GM12878 (cell line): ENCODE results near the gene USP47. TPM values are rescaled to one million over a fixed set of nuclear protein-coding genes. Genes with fewer than 3 reads are reported as not detected.

Experiments used
- ATAC-seq: fragments of 200-7000 bp; cut with Tn5 transposase; 3 replicates; pipeline ENCODE4 v1.9.1; 2020; ENCODE audit warnings: mild to moderate bottlenecking, moderate library complexity
- BruUV-seq: library from RNA; stranded (reverse); fragments of 400-500 nt; replicated peaks from 2 replicates; lab custom pipeline; 2021; lab: Mats Ljungman, UMichigan
- CTCF ChIA-PET: fragments of 300-600 bp; sonication (Branson Sonifier 250); formaldehyde crosslinking; extraction: SDS; loops from one replicate; lab custom pipeline; 2021; ENCODE audit warnings: inconsistent platforms; lab: Yijun Ruan, JAX
- POLR2A ChIA-PET: fragments of 350-600 bp; formaldehyde crosslinking; extraction: SDS; loops from one replicate; lab custom pipeline; 2021; ENCODE audit warnings: inconsistent platforms; lab: Charles Lee
- RAD21 ChIA-PET: fragments of 300-600 bp; sonication (Branson Sonifier 250); formaldehyde crosslinking; loops from one replicate; lab custom pipeline; 2023; ENCODE audit warnings: antibody characterized with exemption; ENCODE audit not compliant: unreplicated experiment; lab: Charles Lee
- SMC1A ChIA-PET: fragments of 300-600 bp; sonication (Branson Sonifier 250); formaldehyde crosslinking; loops from one replicate; lab custom pipeline; 2023; ENCODE audit not compliant: unreplicated experiment, uncharacterized antibody; lab: Charles Lee
- DNase-seq: peaks from one replicate; pipeline ENCODE4 v3.0.0-alpha.2; 2011; ENCODE audit warnings: low read depth, low spot score
- FAIRE-seq: peaks from 3 replicates; lab custom pipeline; 2011; peaks lifted over from hg19 to GRCh38; lab: Jason Lieb, UNC
- H2AFZ ChIP-seq: 2 replicates; pipeline ENCODE4 v1.6.0; 2011; ENCODE audit warnings: low read depth, low read length, control low read depth; ENCODE audit not compliant: control insufficient read depth
- H3K27ac ChIP-seq: 2 replicates; pipeline ENCODE4 v1.5.1; 2011; ENCODE audit warnings: control low read depth; ENCODE audit not compliant: control insufficient read depth, insufficient read depth
- H3K27me3 ChIP-seq, 2 experiments: replicated peaks in 1 of 2; 2 replicates each; pipeline versions ENCODE4 v1.6.0 to v1.6.1; 2011; ENCODE audit warnings: low read length in 1 of 2; ENCODE audit not compliant: control insufficient read depth in 2 of 2, insufficient read depth in 2 of 2
- H3K36me3 ChIP-seq, 2 experiments: 2 replicates each; pipeline ENCODE4 v1.5.1; 2011; ENCODE audit warnings: low read length in 1 of 2; ENCODE audit not compliant: control insufficient read depth in 2 of 2, insufficient read depth in 2 of 2
- H3K4me1 ChIP-seq: 2 replicates; pipeline ENCODE4 v1.6.1; 2011; ENCODE audit warnings: mild to moderate bottlenecking, low read length, moderate library complexity, mixed read lengths; ENCODE audit not compliant: control insufficient read depth, insufficient read depth
- H3K4me2 ChIP-seq: 2 replicates; pipeline ENCODE4 v1.6.0; 2011; ENCODE audit warnings: control low read depth; ENCODE audit not compliant: control insufficient read depth, insufficient read depth
- H3K4me3 ChIP-seq: fragments of 200-600 bp; sonication (generic); 2 replicates; pipeline ENCODE4 v1.5.1; 2016
- H3K79me2 ChIP-seq: 2 replicates; pipeline ENCODE4 v1.6.0; 2011; ENCODE audit warnings: low read length; ENCODE audit not compliant: control insufficient read depth, insufficient read depth
- H3K9ac ChIP-seq: 2 replicates; pipeline ENCODE4 v1.8.0; 2011; ENCODE audit warnings: low read length, control low read depth, mixed read lengths; ENCODE audit not compliant: control insufficient read depth, insufficient read depth
- H3K9me3 ChIP-seq: replicated peaks from 3 replicates; pipeline ENCODE4 v1.5.1; 2011; ENCODE audit warnings: mild to moderate bottlenecking, low read length; ENCODE audit not compliant: control insufficient read depth, insufficient read depth
- H4K20me1 ChIP-seq: 2 replicates; pipeline ENCODE4 v1.6.0; 2011; ENCODE audit not compliant: control insufficient read depth, insufficient read depth
- BCL11A ChIP-seq: IDR thresholded peaks from 2 replicates; pipeline ENCODE4 v1.6.1; 2011; ENCODE audit warnings: low read depth, low read length
- BCLAF1 ChIP-seq: fragments of 450-650 bp; IDR thresholded peaks from 2 replicates; pipeline ENCODE4 v1.6.1; 2017; ENCODE audit warnings: antibody characterized with exemption, mild to moderate bottlenecking, moderate library complexity
- BRCA1 ChIP-seq: IDR thresholded peaks from 2 replicates; pipeline ENCODE4 v1.6.1; 2011; ENCODE audit warnings: low read depth, low read length, improper control_type of control experiment
- CBX3 ChIP-seq: fragments of 200-600 bp; sonication (generic); IDR thresholded peaks from 2 replicates; pipeline ENCODE4 v1.6.1; 2016; ENCODE audit warnings: low read depth, borderline replicate concordance
- CEBPB ChIP-seq, 2 experiments: fragments of 150-350 bp in 1 of 2; IDR thresholded peaks; 2 replicates each; pipeline ENCODE4 v1.6.1; 2012 to 2014; ENCODE audit warnings: low read depth in 2 of 2, low read length in 2 of 2, borderline replicate concordance in 1 of 2, inconsistent platforms in 1 of 2
- FOXK2 ChIP-seq: fragments of 450-650 bp; IDR thresholded peaks from 2 replicates; pipeline ENCODE4 v1.6.1; 2017; ENCODE audit warnings: mild to moderate bottlenecking, moderate library complexity
- HDGF ChIP-seq: fragments of 450-650 bp; IDR thresholded peaks from 2 replicates; pipeline ENCODE4 v1.6.1; 2016; ENCODE audit warnings: antibody characterized with exemption
- MTA3 ChIP-seq: IDR thresholded peaks from 2 replicates; pipeline ENCODE4 v1.6.1; 2012; ENCODE audit warnings: low read length, inconsistent platforms, borderline replicate concordance
- NBN ChIP-seq: fragments of 450-650 bp; IDR thresholded peaks from 2 replicates; pipeline ENCODE4 v1.6.1; 2016
- NFIC ChIP-seq: IDR thresholded peaks from 2 replicates; pipeline ENCODE4 v1.6.1; 2012; ENCODE audit warnings: low read depth, mild to moderate bottlenecking, inconsistent platforms, low read length, moderate library complexity
- PAX5 ChIP-seq: IDR thresholded peaks from 2 replicates; pipeline ENCODE4 v1.6.1; 2011; ENCODE audit warnings: low read depth, low read length, borderline replicate concordance
- PKNOX1 ChIP-seq: fragments of 450-650 bp; IDR thresholded peaks from 2 replicates; pipeline ENCODE4 v1.6.1; 2016; ENCODE audit warnings: mild to moderate bottlenecking
- POU2F2 ChIP-seq: IDR thresholded peaks from 3 replicates; pipeline ENCODE4 v1.6.1; 2011; ENCODE audit warnings: low read depth, mild to moderate bottlenecking, low read length, borderline replicate concordance
- SIN3A ChIP-seq: IDR thresholded peaks from 2 replicates; pipeline ENCODE4 v1.6.1; 2012; ENCODE audit warnings: low read depth, low read length, improper control_type of control experiment
- SREBF1 ChIP-seq: IDR thresholded peaks from 2 replicates; pipeline ENCODE4 v1.6.1; 2012; ENCODE audit warnings: mild to moderate bottlenecking, low read length
- TCF3 ChIP-seq: IDR thresholded peaks from 2 replicates; pipeline ENCODE4 v1.6.1; 2012; ENCODE audit warnings: low read depth, mild to moderate bottlenecking, low read length, borderline replicate concordance; ENCODE audit not compliant: insufficient read depth
- YY1 ChIP-seq: IDR thresholded peaks from 2 replicates; pipeline ENCODE4 v1.6.1; 2011; ENCODE audit warnings: low read depth, mild to moderate bottlenecking, low read length
- ZBED1 ChIP-seq: IDR thresholded peaks from 2 replicates; pipeline ENCODE4 v1.6.1; 2016; ENCODE audit warnings: borderline replicate concordance
- ZNF687 ChIP-seq: fragments of 450-650 bp; IDR thresholded peaks from 2 replicates; pipeline ENCODE4 v1.6.1; 2017; ENCODE audit warnings: mild to moderate bottlenecking, moderate library complexity
- WGBS: methylation state at CpG from one replicate; pipeline ENCODE4 v1.1.6; 2016; ENCODE audit warnings: low lambda C conversion rate; ENCODE audit not compliant: insufficient replicate concordance, insufficient coverage; ENCODE audit errors: missing lambda C conversion rate; 5-methylcytosine and 5-hydroxymethylcytosine counted together
- in situ Hi-C: fragments of 300-500 bp; cut with MboI; formaldehyde crosslinking; loops from 9 replicates; pipeline ENCODE4 v1.14.3; 2018; ENCODE audit warnings: mixed read lengths
- intact Hi-C: fragments of 100-400 bp; cut with micrococcal nuclease; formaldehyde crosslinking; loops from one replicate; pipeline ENCODE4 v1.14.2; 2022; ENCODE audit not compliant: unreplicated experiment
- polyA plus RNA-seq, 11 experiments: library from polyadenylated mRNA; depleted of rRNA in 4 of 11; unstranded in 6 of 11; stranded (reverse) in 5 of 11; fragments of >200 nt; fragmentation: Nextera tagmentation in 4 of 11; fragmentation: Illumina TruSeq in 1 of 11; extraction: Ambion mirVana in 4 of 11; extraction: Trizol in 1 of 11; gene quantifications; 1 replicate in 1 of 11; 2 replicates in 10 of 11; pipeline versions ENCODE4 v1.2.1 to v1.2.3, GENCODE V29; 2011 to 2016; ENCODE audit warnings: inconsistent platforms in 2 of 11, missing spikeins in 2 of 11, low read depth in 1 of 11
- total RNA-seq, 4 experiments: library from RNA; depleted of rRNA in 3 of 4; stranded (reverse); fragments of >200 nt in 3 of 4; fragmentation: Illumina TruSeq in 1 of 4; extraction: Trizol in 1 of 4; gene quantifications; 2 replicates each; pipeline versions ENCODE4 v1.2.1 to v1.2.3, GENCODE V29; 2013 to 2021

The USP47 gene
- total and polyA plus RNA-seq, 10 of the 15 experiments (the other 5 are each of a cell fraction or from before 2014, with no cell fraction given) = 13.9 to 54.0 (median 31.6) TPM

- no peak overlapping the region for H3K4me3 ChIP-seq
- in situ Hi-C loops = no loop called here
- FAIRE-seq (no peak), ATAC-seq (no peak), DNase-seq (no peak)
- RAD21 ChIA-PET = no interaction called here
- no peaks in the 10 kb centered on the region for H3K27me3 ChIP-seq
- intact Hi-C loops = no loop called here
- no peaks in the 10 kb centered on the region for H3K79me2 ChIP-seq
- H2AFZ ChIP-seq = no peak overlapping the region
- H3K4me2 ChIP-seq = no peak overlapping the region
- no peaks in the 10 kb centered on the region for H3K9me3 ChIP-seq
- H3K4me1 ChIP-seq = no peaks in the 10 kb centered on the region
- 100% methylated on average over 2 of the region's 2 CpGs for WGBS
- POLR2A ChIA-PET = no interaction called here
- CTCF ChIA-PET = interaction anchor here (0.7 to 3.0 kb wide), 3 partner anchors 8 to 21 kb away, joined by 3 to 12 read pairs (median 8); no protein-coding TSS in a partner anchor
- no peak overlapping the region for H3K27ac ChIP-seq
- peaks cover 4 to 26% of the 10 kb centered on the region in 2 experiments for H3K36me3 ChIP-seq
- no peaks in the 10 kb centered on the region for H4K20me1 ChIP-seq
- SMC1A ChIA-PET = interaction anchor here (0.5 to 1.8 kb wide), 5 partner anchors 8 to 1950 kb away, joined by 3 to 6 read pairs (median 5); no protein-coding TSS in a partner anchor
- no peak overlapping the region for H3K9ac ChIP-seq
- BruUV-seq = no TSS peak
- TF ChIP-seq NBN = no peak
- TF ChIP-seq PAX5 = no peak
- no peak for TF ChIP-seq CBX3
- TF ChIP-seq TCF3 = no peak
- TF ChIP-seq FOXK2 = no peak
- TF ChIP-seq MTA3 = no peak
- TF ChIP-seq ZNF687 = no peak
- TF ChIP-seq BCL11A = no peak
- no peak for TF ChIP-seq HDGF
- no peak for TF ChIP-seq PKNOX1
- TF ChIP-seq BCLAF1 = no peak
- TF ChIP-seq CEBPB (IDR thresholded peaks at IDR 0.05; ENCODE audit: borderline replicate concordance in 1 of 2, low read depth in 2 of 2, low read length in 2 of 2) = no peak
- no peak for TF ChIP-seq NFIC
- TF ChIP-seq YY1 = no peak
- no peak for TF ChIP-seq ZBED1
- TF ChIP-seq BRCA1 = no peak
- no peak for TF ChIP-seq SREBF1
- no peak for TF ChIP-seq POU2F2
- TF ChIP-seq SIN3A = no peak
These were observed 104.4 kb downstream of the USP47 start for GRCh38 chr11:11946180-11946579.
